NCI-H526 (cell line): ENCODE data around the gene TEX101.
A peak's percentile ranks its signal among the peaks of the same experiment; 100 is the strongest.

ENCODE experiments used
- DNase-seq, 2 experiments: peaks; one replicate each; lab custom pipeline; 2025; lab: John Stamatoyannopoulos, UW

TEX101 gene

GRCh38 chr19:43446746-43447489, 32.2 kb downstream of the TEX101 start:
- peak; percentile 66 to 83 for DNase-seq

GRCh38 chr19:43447655-43448054, 33.0 kb downstream of the TEX101 start:
- no peak for DNase-seq

GRCh38 chr19:43450545-43450997, 35.9 kb downstream of the TEX101 start:
- no peak for DNase-seq

- DNase-seq = no peak
Measured at GRCh38 chr19:43452582-43452981, 37.9 kb downstream of the TEX101 start.

- no peak for DNase-seq
Measured at GRCh38 chr19:43454031-43454430, 39.3 kb downstream of the TEX101 start.

GRCh38 chr19:43455321-43456113, 40.8 kb downstream of the TEX101 start:
- DNase-seq = peak; percentile 16 to 28

GRCh38 chr19:43457809-43458208, 43.1 kb downstream of the TEX101 start:
- DNase-seq = peak in 1 of 2 experiments; percentile 12

GRCh38 chr19:43460362-43461016, 45.8 kb downstream of the TEX101 start:
- DNase-seq = no peak

- DNase-seq = no peak
Measured at GRCh38 chr19:43461303-43461702, 46.6 kb downstream of the TEX101 start.

GRCh38 chr19:43462383-43462782, 47.7 kb downstream of the TEX101 start:
- no peak for DNase-seq

- DNase-seq = no peak
Measured at GRCh38 chr19:43462785-43463380, 48.2 kb downstream of the TEX101 start.

- peak; percentile 90 to 98 for DNase-seq
Measured at GRCh38 chr19:43463381-43464133, 48.9 kb downstream of the TEX101 start.

GRCh38 chr19:43464134-43464775, 49.6 kb downstream of the TEX101 start:
- peak; percentile 66 to 86 for DNase-seq

GRCh38 chr19:43465468-43466120, 50.9 kb downstream of the TEX101 start, which contains the start of gene LYPD3:
Gene LYPD3, minus strand, starts transcription at chr19:43465608. Its CDS starts 37 bp downstream, at chr19:43465571.
- DNase-seq = peak in 1 of 2 experiments; percentile 33

- DNase-seq = no peak
Measured at GRCh38 chr19:43466793-43467192, 52.1 kb downstream of the TEX101 start.

- DNase-seq = no peak
Measured at GRCh38 chr19:43467276-43467675, 52.6 kb downstream of the TEX101 start.

GRCh38 chr19:43467730-43468129, 53.0 kb downstream of the TEX101 start:
- DNase-seq = no peak
